HCT116 (cell line): ENCODE measurements around the gene MANSC1. TPM values are rescaled to one million over a fixed set of nuclear protein-coding genes. Genes with fewer than 3 reads are reported as not detected.
A peak's percentile ranks its signal among the peaks of the same experiment; 100 is the strongest.

Source experiments
- ATAC-seq: fragments of 200-7000 bp; cut with Tn5 transposase; 2 replicates; pipeline ENCODE4 v1.9.1; 2020; ENCODE audit warnings: mild to moderate bottlenecking, moderate library complexity
- BruUV-seq: library from RNA; stranded (reverse); fragments of 400-500 nt; replicated peaks from 2 replicates; lab custom pipeline; 2021; lab: Mats Ljungman, UMichigan
- CTCF ChIA-PET: fragments of 300-600 bp; sonication (Branson Sonifier 250); formaldehyde crosslinking; loops from one replicate; lab custom pipeline; 2021; ENCODE audit warnings: antibody characterized with exemption; lab: Charles Lee
- POLR2A ChIA-PET: fragments of 300-600, 350-600 bp; sonication (Branson Sonifier 250); formaldehyde crosslinking; loops from one replicate; lab custom pipeline; 2021; ENCODE audit warnings: antibody characterized with exemption; lab: Charles Lee
- RAD21 ChIA-PET, 2 experiments: fragments of 300-600 bp; sonication (Branson Sonifier 250); formaldehyde crosslinking; loops; one replicate each; lab custom pipeline; 2023; ENCODE audit warnings: low total read pairs in 2 of 2; ENCODE audit not compliant: uncharacterized antibody in 2 of 2, unreplicated experiment in 2 of 2, low non-redundant PET in 1 of 2; lab: Charles Lee
- DNase-seq: peaks from one replicate; pipeline ENCODE4 v3.0.0-alpha.2; 2010; ENCODE audit warnings: low read depth, low spot score
- H2AFZ ChIP-seq: fragments of 200-600 bp; shearing (Covaris generic), sonication (generic); 2 replicates; pipeline ENCODE4 v1.6.1; 2017; ENCODE audit warnings: low read depth, mixed run types, mixed read lengths, antibody characterized with exemption, low read length; ENCODE audit not compliant: poor library complexity, severe bottlenecking
- H3K27ac ChIP-seq: 2 replicates; pipeline ENCODE4 v1.5.1; 2012; ENCODE audit warnings: low read depth, low read length
- H3K27me3 ChIP-seq: fragments of 200-600 bp; sonication (generic); 2 replicates; pipeline ENCODE4 v1.6.1; 2016; ENCODE audit warnings: mixed run types, low read length, mixed read lengths; ENCODE audit not compliant: insufficient read depth
- H3K36me3 ChIP-seq, 2 experiments: fragments of 200-500 bp in 1 of 2; fragments of 200-600 bp in 1 of 2; sonication (Bioruptor generic) in 1 of 2; sonication (generic) in 1 of 2; 2 replicates each; pipeline versions ENCODE4 v1.5.1 to v1.6.1; 2014 to 2016; ENCODE audit warnings: low read length in 2 of 2, inconsistent platforms in 1 of 2, mixed read lengths in 1 of 2, mixed run types in 1 of 2; ENCODE audit not compliant: insufficient read depth in 2 of 2, control insufficient read depth in 1 of 2
- H3K4me1 ChIP-seq, 2 experiments: fragments of 200-600 bp in 1 of 2; sonication (generic) in 1 of 2; 2 replicates each; pipeline versions ENCODE4 v1.5.1 to v1.6.1; 2012 to 2017; ENCODE audit warnings: low read length in 2 of 2, inconsistent platforms in 1 of 2, mild to moderate bottlenecking in 1 of 2, mixed read lengths in 1 of 2, mixed run types in 1 of 2, moderate library complexity in 1 of 2; ENCODE audit not compliant: insufficient read depth in 2 of 2, control insufficient read depth in 1 of 2
- H3K4me2 ChIP-seq: fragments of 200-600 bp; sonication (generic); 2 replicates; pipeline ENCODE4 v1.6.1; 2017; ENCODE audit warnings: mixed run types, low read length, mixed read lengths
- H3K4me3 ChIP-seq, 2 experiments: fragments of 200-600 bp in 1 of 2; sonication (generic) in 1 of 2; replicated peaks in 1 of 2; 2 replicates each; pipeline ENCODE4 v1.5.1; 2011 to 2016; ENCODE audit warnings: low read length in 2 of 2, control low read depth in 1 of 2, low read depth in 1 of 2, mild to moderate bottlenecking in 1 of 2, mixed read lengths in 1 of 2, mixed run types in 1 of 2
- H3K79me2 ChIP-seq: fragments of 200-600 bp; sonication (generic); 2 replicates; pipeline ENCODE4 v1.6.1; 2017; ENCODE audit warnings: mild to moderate bottlenecking, mixed run types, low read length, moderate library complexity, mixed read lengths; ENCODE audit not compliant: insufficient read depth
- H3K9ac ChIP-seq: fragments of 200-600 bp; sonication (generic); 2 replicates; pipeline ENCODE4 v1.6.1; 2016; ENCODE audit warnings: low read length, mixed read lengths
- H3K9me2 ChIP-seq: fragments of 200-600 bp; sonication (generic), shearing (Covaris generic); 2 replicates; pipeline ENCODE4 v1.6.1; 2017; ENCODE audit warnings: mixed run types, mild to moderate bottlenecking, moderate library complexity; ENCODE audit not compliant: insufficient read depth
- H3K9me3 ChIP-seq, 2 experiments: fragments of 200-500 bp in 1 of 2; fragments of 200-600 bp in 1 of 2; sonication (Bioruptor generic) in 1 of 2; sonication (generic) in 1 of 2; 2 replicates each; pipeline ENCODE4 v1.6.1; 2014 to 2017; ENCODE audit warnings: low read length in 2 of 2, mixed read lengths in 2 of 2, inconsistent platforms in 1 of 2, low read depth in 1 of 2, mild to moderate bottlenecking in 1 of 2, mixed run types in 1 of 2, moderate library complexity in 1 of 2; ENCODE audit not compliant: control insufficient read depth in 1 of 2, insufficient read depth in 1 of 2
- H4K20me1 ChIP-seq: fragments of 200-600 bp; sonication (generic), shearing (Covaris generic); 2 replicates; pipeline ENCODE4 v1.6.1; 2017; ENCODE audit warnings: mixed run types, mild to moderate bottlenecking, moderate library complexity; ENCODE audit not compliant: insufficient read depth
- CBX3 ChIP-seq: IDR thresholded peaks from 2 replicates; pipeline ENCODE4 v1.6.1; 2012; ENCODE audit warnings: low read depth
- ELF1 ChIP-seq: IDR thresholded peaks from 2 replicates; pipeline ENCODE4 v1.6.1; 2012; ENCODE audit warnings: low read depth, borderline replicate concordance
- FOSL1 ChIP-seq: IDR thresholded peaks from 2 replicates; pipeline ENCODE4 v1.6.1; 2012; ENCODE audit warnings: low read depth
- POLR2AphosphoS5 ChIP-seq: IDR thresholded peaks from 2 replicates; pipeline ENCODE4 v1.6.1; 2011; ENCODE audit warnings: mild to moderate bottlenecking, low read depth, low read length, moderate library complexity
- RAD21 ChIP-seq: IDR thresholded peaks from 2 replicates; pipeline ENCODE4 v1.6.1; 2012; ENCODE audit warnings: low read depth, mild to moderate bottlenecking
- SIN3A ChIP-seq: IDR thresholded peaks from 2 replicates; pipeline ENCODE4 v1.6.1; 2012; ENCODE audit warnings: low read depth
- SRF ChIP-seq: IDR thresholded peaks from 2 replicates; pipeline ENCODE4 v1.6.1; 2012; ENCODE audit warnings: low read depth
- TCF7L2 ChIP-seq: IDR thresholded peaks from 2 replicates; pipeline ENCODE4 v1.7.0; 2011; ENCODE audit warnings: borderline replicate concordance, inconsistent platforms; ENCODE audit not compliant: insufficient read depth, insufficient read length; ENCODE audit errors: extremely low read depth
- YY1 ChIP-seq: IDR thresholded peaks from 2 replicates; pipeline ENCODE4 v1.6.1; 2011; ENCODE audit warnings: low read length, low read depth, moderate library complexity, mild to moderate bottlenecking; ENCODE audit not compliant: insufficient replicate concordance; ENCODE audit errors: extremely low read depth
- ZFX ChIP-seq: fragments of 450-650 bp; IDR thresholded peaks from 2 replicates; pipeline ENCODE4 v1.6.1; 2017
- ZNF274 ChIP-seq: fragments of 200-500 bp; sonication (Bioruptor generic); IDR thresholded peaks from 2 replicates; pipeline ENCODE4 v1.6.1; 2014; ENCODE audit warnings: mild to moderate bottlenecking, low read depth, low read length, inconsistent platforms
- intact Hi-C: fragments of 100-400 bp; cut with micrococcal nuclease; formaldehyde crosslinking; loops from 2 replicates; pipeline ENCODE4 v1.10.0; 2022
- total RNA-seq: library from RNA; stranded (reverse); gene quantifications from one replicate; pipeline ENCODE4 v1.2.1, GENCODE V29; 2021; ENCODE audit not compliant: unreplicated experiment
- TF ChIP-seq, protein P1 (sequence below): IDR thresholded peaks from 2 replicates; pipeline ENCODE4 v1.6.1; 2012
- TF ChIP-seq, protein P2 (sequence below), 3 experiments: fragments of 200-600 bp in 1 of 3; sonication (generic) in 1 of 3; IDR thresholded peaks in 2 of 3; conservative IDR thresholded peaks in 1 of 3; 2 replicates each; pipeline ENCODE4 v1.5.1; 2012 to 2017; ENCODE audit warnings: low read depth in 2 of 3, low read length in 2 of 3, antibody characterized with exemption in 1 of 3, borderline replicate concordance in 1 of 3, control low read depth in 1 of 3, mild to moderate bottlenecking in 1 of 3, mixed read lengths in 1 of 3, mixed run types in 1 of 3, moderate library complexity in 1 of 3; ENCODE audit not compliant: insufficient read depth in 1 of 3

Gene MANSC1
- total RNA-seq, 1 experiment from 2014 or later: 0.20 TPM

DNA sequence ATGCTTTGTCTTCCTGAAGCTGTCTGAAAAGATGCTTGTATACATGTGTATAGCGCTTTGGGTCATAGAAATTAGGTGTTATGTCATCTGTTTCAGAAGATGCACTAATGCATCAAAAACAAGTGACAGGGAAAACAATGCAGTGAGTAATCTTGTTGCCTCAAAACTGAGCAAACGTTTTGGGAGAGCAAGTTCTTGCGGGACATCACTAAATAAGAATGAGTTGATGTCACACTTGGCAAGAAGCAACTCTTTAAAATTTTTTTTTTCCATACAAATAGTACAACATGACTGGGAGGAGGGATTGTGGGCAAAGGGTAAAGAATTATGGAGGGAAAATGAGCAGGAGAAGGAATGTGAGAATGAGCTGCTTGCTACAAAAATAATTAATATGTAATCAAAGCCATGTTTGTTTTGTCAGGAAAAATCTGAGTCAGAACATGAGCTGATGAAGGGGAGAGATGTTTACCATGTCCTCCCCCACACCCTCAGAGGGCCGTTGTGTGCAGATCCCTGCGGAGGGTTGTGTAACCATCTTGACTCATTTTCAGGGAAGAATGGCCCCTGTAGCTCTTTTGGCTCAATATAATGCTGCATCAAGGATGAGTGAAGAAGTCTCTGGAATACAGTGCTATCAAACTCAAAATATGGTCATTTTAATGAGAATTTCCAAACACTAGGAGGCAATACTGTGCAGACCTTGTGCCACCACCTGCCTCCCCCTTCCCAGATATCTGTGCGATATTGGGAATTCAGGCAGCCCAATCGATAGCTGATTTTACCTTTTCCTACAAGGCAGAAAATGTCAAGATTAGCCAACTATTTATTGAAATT lies 48.2 kb upstream of the MANSC1 start:
- Histone ChIP-seq H3K4me1 (no peaks in the 10 kb centered on the region), H3K9ac (no peak overlapping the region), H3K4me2 (no peak overlapping the region), H3K9me3 (no peaks in the 10 kb centered on the region), H3K79me2 (no peaks in the 10 kb centered on the region), H3K27ac (no peak overlapping the region), H3K36me3 (no peaks in the 10 kb centered on the region), H3K9me2 (no peaks in the 10 kb centered on the region), H2AFZ (no peak overlapping the region), H3K4me3 (no peak overlapping the region), H3K27me3 (no peaks in the 10 kb centered on the region), H4K20me1 (no peaks in the 10 kb centered on the region)
- intact Hi-C loops: no loop called here
- CTCF ChIA-PET: no interaction called here
- POLR2A ChIA-PET: no interaction called here
- ATAC-seq: peak; percentile 53
- RAD21 ChIA-PET: no interaction called here
- no TSS peak for BruUV-seq
- TF ChIP-seq SIN3A (no peak), YY1 (no peak), ZFX (no peak), POLR2AphosphoS5 (no peak), TCF7L2 (no peak), CBX3 (no peak), SRF (no peak), RAD21 (peak; percentile 33), ELF1 (no peak), FOSL1 (no peak), ZNF274 (no peak)
- TF ChIP-seq, protein P1, sequence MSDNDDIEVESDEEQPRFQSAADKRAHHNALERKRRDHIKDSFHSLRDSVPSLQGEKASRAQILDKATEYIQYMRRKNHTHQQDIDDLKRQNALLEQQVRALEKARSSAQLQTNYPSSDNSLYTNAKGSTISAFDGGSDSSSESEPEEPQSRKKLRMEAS: no peak
- TF ChIP-seq, protein P2, sequence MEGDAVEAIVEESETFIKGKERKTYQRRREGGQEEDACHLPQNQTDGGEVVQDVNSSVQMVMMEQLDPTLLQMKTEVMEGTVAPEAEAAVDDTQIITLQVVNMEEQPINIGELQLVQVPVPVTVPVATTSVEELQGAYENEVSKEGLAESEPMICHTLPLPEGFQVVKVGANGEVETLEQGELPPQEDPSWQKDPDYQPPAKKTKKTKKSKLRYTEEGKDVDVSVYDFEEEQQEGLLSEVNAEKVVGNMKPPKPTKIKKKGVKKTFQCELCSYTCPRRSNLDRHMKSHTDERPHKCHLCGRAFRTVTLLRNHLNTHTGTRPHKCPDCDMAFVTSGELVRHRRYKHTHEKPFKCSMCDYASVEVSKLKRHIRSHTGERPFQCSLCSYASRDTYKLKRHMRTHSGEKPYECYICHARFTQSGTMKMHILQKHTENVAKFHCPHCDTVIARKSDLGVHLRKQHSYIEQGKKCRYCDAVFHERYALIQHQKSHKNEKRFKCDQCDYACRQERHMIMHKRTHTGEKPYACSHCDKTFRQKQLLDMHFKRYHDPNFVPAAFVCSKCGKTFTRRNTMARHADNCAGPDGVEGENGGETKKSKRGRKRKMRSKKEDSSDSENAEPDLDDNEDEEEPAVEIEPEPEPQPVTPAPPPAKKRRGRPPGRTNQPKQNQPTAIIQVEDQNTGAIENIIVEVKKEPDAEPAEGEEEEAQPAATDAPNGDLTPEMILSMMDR (IDR thresholded peaks at IDR 0.05 in 2 of 3, conservative IDR thresholded peaks at IDR 0.05 in 1 of 3; ENCODE audit: borderline replicate concordance in 1 of 3, insufficient read depth in 1 of 3, low read depth in 2 of 3, low read length in 2 of 3): peak in 2 of 3 experiments; percentile 15 to 22; a peak in 3 of 6 replicates
- no peak for DNase-seq
